Vagina (tissue), 2 donors: ENCODE measurements around the gene SLMAP. TPM values are rescaled to one million over a fixed set of nuclear protein-coding genes. Genes with fewer than 3 reads are reported as not detected.

Experiments used
- DNase-seq, 2 donors: peaks; one replicate each; pipeline ENCODE4 v3.0.0-alpha.2; 2017; ENCODE audit errors: extremely low spot score in 2 of 2
- H3K27ac ChIP-seq: fragments of 200-600 bp; sonication (generic); one replicate; pipeline ENCODE4 v1.5.1; 2019
- H3K27me3 ChIP-seq: fragments of 200-600 bp; sonication (generic); one replicate; pipeline ENCODE4 v1.5.1; 2019
- H3K36me3 ChIP-seq, 2 donors: fragments of 200-600 bp; sonication (generic); one replicate each; pipeline ENCODE4 v1.5.1; 2017 to 2019
- H3K4me1 ChIP-seq: fragments of 200-600 bp; sonication (generic); one replicate; pipeline ENCODE4 v1.5.1; 2019
- H3K4me3 ChIP-seq, 2 donors: fragments of 200-600 bp; sonication (generic); 1 replicate in 1 of 2; 2 replicates in 1 of 2; pipeline ENCODE4 v1.5.1; 2016 to 2019
- H3K9me3 ChIP-seq: fragments of 200-600 bp; sonication (generic); one replicate; pipeline ENCODE4 v1.5.1; 2019
- POLR2A ChIP-seq, 2 donors: fragments of 450-650 bp; IDR thresholded peaks; one replicate each; pipeline ENCODE4 v1.6.1; 2017; ENCODE audit warnings: antibody characterized with exemption in 2 of 2, mild to moderate bottlenecking in 2 of 2, moderate library complexity in 2 of 2
- POLR2AphosphoS5 ChIP-seq, 2 donors: sonication (generic); formaldehyde crosslinking; IDR thresholded peaks; one replicate each; pipeline ENCODE4 v1.9.0; 2017; ENCODE audit warnings: antibody characterized with exemption in 2 of 2, mild to moderate bottlenecking in 2 of 2, low read depth in 1 of 2; ENCODE audit not compliant: insufficient read depth in 1 of 2
- intact Hi-C: fragments of 100-400 bp; cut with DNase I; formaldehyde crosslinking; loops from one replicate; pipeline ENCODE4 v1.15.1; 2023
- total RNA-seq: library from RNA; depleted of rRNA; stranded (reverse); fragments of >200 nt; gene quantifications from one replicate; pipeline ENCODE4 v1.2.3, GENCODE V29; 2016
- TF ChIP-seq, protein P1 (sequence below), 3 experiments: fragments of 450-650 bp in 2 of 3; fragments of 200-600 bp in 1 of 3; sonication (generic) in 1 of 3; IDR thresholded peaks; one replicate each; pipeline ENCODE4 v1.5.1; 2017 to 2019; ENCODE audit warnings: antibody characterized with exemption in 3 of 3, mild to moderate bottlenecking in 2 of 3, moderate library complexity in 2 of 3

SLMAP gene
- total RNA-seq, 1 donor from 2014 or later, result 102 TPM

DNA sequence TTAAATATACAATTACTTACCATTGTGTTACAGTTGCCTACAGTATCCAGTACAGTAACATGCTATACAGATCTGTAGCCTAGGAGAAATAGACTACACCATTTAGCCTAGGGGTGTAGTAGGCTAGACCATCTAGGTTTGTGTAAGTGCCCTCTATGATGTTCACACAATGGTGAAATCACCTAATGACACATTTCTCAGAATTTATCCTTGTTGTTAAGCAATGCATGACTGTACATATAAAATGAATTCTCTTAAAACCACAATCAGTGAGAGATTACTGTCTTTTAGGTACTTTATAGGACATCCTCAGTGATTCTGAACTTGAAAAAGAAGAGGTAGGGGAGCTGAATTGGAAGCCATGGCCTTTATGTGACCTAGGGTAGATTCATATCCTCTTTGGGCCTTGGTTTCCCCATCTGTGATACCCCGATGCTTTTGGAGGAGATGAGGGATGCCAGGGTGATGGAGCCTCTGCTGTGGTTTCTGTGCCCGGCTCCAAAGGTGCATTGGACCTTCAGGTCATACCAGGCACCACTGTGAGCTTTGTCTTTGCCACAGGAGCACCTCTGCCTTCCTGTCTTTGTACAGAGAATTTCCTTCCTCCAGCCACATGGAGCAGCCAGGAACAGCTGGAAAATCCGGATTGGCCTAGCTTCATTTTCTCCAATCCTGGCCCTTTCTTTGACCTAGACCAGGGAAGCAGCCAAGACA, 200.2 kb downstream of the SLMAP start:
- H3K27ac ChIP-seq, result no peak overlapping the region

DNA sequence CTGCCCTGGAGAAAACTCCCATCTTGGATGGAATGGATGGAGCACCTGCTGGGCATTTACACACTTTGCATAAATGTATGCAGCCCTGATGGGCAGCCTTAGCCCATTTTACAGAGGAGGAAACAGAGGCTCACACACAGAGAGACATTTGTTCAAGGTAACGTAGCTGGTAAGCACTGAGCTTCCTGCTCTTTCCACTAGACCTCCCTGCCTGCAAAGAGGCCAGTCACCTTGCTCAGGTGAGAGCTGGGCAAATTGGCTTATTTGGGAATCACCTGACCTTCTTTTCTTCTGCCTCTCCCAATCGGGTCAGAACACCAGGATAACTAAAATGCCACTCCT, 200.7 kb downstream of the SLMAP start:
- intact Hi-C loops, result no loop called here
- no peak overlapping the region for H3K4me3 ChIP-seq
- H3K36me3 ChIP-seq, result no peaks in the 10 kb centered on the region
- TF ChIP-seq POLR2A (IDR thresholded peaks at IDR 0.05) (no peak), POLR2AphosphoS5 (IDR thresholded peaks at IDR 0.05; ENCODE audit: insufficient read depth in 1 of 2, low read depth in 1 of 2) (no peak)
- TF ChIP-seq, protein P1, sequence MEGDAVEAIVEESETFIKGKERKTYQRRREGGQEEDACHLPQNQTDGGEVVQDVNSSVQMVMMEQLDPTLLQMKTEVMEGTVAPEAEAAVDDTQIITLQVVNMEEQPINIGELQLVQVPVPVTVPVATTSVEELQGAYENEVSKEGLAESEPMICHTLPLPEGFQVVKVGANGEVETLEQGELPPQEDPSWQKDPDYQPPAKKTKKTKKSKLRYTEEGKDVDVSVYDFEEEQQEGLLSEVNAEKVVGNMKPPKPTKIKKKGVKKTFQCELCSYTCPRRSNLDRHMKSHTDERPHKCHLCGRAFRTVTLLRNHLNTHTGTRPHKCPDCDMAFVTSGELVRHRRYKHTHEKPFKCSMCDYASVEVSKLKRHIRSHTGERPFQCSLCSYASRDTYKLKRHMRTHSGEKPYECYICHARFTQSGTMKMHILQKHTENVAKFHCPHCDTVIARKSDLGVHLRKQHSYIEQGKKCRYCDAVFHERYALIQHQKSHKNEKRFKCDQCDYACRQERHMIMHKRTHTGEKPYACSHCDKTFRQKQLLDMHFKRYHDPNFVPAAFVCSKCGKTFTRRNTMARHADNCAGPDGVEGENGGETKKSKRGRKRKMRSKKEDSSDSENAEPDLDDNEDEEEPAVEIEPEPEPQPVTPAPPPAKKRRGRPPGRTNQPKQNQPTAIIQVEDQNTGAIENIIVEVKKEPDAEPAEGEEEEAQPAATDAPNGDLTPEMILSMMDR (IDR thresholded peaks at IDR 0.05), result no peak
- DNase-seq, result no peak
- H3K27me3 ChIP-seq, result no peaks in the 10 kb centered on the region
- H3K27ac ChIP-seq, result no peak overlapping the region
- peaks cover 32% of the 10 kb centered on the region for H3K4me1 ChIP-seq
- no peaks in the 10 kb centered on the region for H3K9me3 ChIP-seq

More for the DNA sequence above, 200.2 kb downstream of the SLMAP start:
- Histone ChIP-seq H3K36me3 (no peaks in the 10 kb centered on the region), H3K4me1 (peaks cover 37% of the 10 kb centered on the region), H3K9me3 (no peaks in the 10 kb centered on the region), H3K4me3 (no peak overlapping the region), H3K27me3 (no peaks in the 10 kb centered on the region)
- no peak for DNase-seq
- TF ChIP-seq POLR2AphosphoS5 (IDR thresholded peaks at IDR 0.05; ENCODE audit: insufficient read depth in 1 of 2, low read depth in 1 of 2), result no peak
- TF ChIP-seq POLR2A (IDR thresholded peaks at IDR 0.05), result no peak
- TF ChIP-seq, protein P1 (IDR thresholded peaks at IDR 0.05), result no peak
- intact Hi-C loops, result no loop called here

DNA sequence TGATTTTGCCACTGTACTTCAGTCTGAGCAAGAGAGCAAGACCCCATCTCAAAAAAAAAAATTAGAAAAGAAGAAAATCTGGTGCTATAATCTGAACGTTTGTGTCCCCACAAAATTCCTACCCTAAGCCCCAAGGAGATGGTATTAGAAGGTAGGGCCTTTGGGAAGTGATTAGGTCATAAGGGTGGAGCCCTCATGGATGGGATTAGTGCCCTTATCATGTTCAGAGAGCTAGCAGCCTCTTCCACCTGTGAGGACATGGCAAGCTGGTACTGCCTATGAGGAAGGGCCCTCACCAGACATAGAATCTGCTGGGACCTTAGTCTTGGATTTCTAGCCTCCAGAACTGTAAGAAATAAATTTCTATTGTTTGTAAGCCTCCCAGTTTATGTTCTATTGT, 201.7 kb downstream of the SLMAP start:
- H3K27me3 ChIP-seq, result no peaks in the 10 kb centered on the region
- no peaks in the 10 kb centered on the region for H3K9me3 ChIP-seq
- H3K4me1 ChIP-seq, result peaks cover 22% of the 10 kb centered on the region
- H3K4me3 ChIP-seq, result no peak overlapping the region
- TF ChIP-seq POLR2AphosphoS5 (IDR thresholded peaks at IDR 0.05; ENCODE audit: insufficient read depth in 1 of 2, low read depth in 1 of 2) (no peak), POLR2A (IDR thresholded peaks at IDR 0.05) (no peak)
- TF ChIP-seq, protein P1 (IDR thresholded peaks at IDR 0.05), result no peak
- DNase-seq, result no peak
- intact Hi-C loops, result no loop called here
- H3K36me3 ChIP-seq, result no peaks in the 10 kb centered on the region
- H3K27ac ChIP-seq, result no peak overlapping the region

DNA sequence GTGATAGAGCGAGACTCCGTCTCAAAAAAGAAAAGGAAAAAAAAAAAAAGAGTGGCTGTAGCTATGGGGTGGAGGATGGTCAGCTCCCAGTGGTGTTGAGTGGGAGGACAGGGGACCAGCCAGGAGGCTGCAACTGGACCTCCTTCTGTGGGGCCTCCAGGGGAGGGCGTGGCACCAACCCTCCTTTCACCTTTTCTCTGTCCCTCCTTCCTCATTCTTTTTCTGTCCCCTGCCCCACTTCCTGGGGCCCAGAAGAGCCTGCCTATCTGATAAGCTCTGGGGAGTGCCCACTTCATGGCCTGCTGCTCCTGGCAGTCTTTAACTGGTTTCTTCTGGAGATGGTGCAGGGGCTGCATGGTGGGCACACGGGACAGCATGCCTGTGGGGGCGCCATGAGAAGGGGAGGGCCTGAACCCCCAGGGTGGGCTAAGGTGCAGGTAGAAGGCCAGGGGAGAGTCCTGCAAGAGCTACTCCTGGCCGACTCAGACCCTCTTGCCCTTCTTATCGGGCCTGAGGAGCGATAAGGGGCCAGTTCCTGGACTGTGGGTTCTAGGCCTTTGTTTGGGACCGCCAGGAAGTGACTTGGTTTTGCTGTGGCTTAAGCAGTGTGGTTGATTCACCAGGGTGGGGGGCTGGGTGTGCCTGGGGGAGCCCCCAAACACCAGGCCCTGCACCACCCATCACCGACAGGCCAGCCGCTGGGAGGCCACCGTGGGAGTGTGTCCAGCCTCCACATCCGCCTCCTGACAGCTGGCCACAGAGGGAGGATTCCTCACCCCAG, 202.7 kb downstream of the SLMAP start:
- Histone ChIP-seq H3K4me1 (peaks cover 21% of the 10 kb centered on the region), H3K4me3 (peak overlapping the region in 1 of 2 donors; percentile 18), H3K27me3 (no peaks in the 10 kb centered on the region), H3K36me3 (no peaks in the 10 kb centered on the region), H3K27ac (peak overlapping the region; percentile 74), H3K9me3 (no peaks in the 10 kb centered on the region)
- intact Hi-C loops, result no loop called here
- TF ChIP-seq, protein P1 (IDR thresholded peaks at IDR 0.05), result no peak
- TF ChIP-seq POLR2AphosphoS5 (IDR thresholded peaks at IDR 0.05; ENCODE audit: insufficient read depth in 1 of 2, low read depth in 1 of 2) (no peak), POLR2A (IDR thresholded peaks at IDR 0.05) (no peak)
- DNase-seq, result no peak
